ENCODE data around the gene EML1.

Gene EML1

DNA sequence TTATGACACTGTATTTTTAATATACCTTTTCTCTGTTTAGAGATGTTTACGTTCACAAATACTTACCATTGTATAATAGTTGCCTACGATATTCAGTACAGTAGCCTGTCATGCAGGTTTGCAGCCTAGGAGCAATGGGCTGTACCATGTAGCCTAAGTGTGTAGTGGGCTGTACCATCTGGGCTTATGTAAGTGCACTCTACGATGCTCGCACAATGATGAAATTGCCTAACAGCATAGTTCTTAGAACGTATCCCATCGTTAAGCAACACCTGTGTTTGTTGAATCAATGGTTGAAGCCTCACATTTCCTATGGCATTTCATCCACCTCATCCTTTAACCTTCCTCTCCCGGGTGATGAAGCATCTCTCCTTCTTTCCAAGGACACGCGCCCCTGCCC, 12.5 kb upstream of the EML1 start:
- peak; percentile 1 for DNase-seq

- peak; percentile 29 for DNase-seq
Observed at GRCh38 chr14:99781091-99781490, 12.1 kb upstream of the EML1 start.

GRCh38 chr14:99781853-99782610, 11.2 kb upstream of the EML1 start:
- peak; percentile 50 for DNase-seq

DNA sequence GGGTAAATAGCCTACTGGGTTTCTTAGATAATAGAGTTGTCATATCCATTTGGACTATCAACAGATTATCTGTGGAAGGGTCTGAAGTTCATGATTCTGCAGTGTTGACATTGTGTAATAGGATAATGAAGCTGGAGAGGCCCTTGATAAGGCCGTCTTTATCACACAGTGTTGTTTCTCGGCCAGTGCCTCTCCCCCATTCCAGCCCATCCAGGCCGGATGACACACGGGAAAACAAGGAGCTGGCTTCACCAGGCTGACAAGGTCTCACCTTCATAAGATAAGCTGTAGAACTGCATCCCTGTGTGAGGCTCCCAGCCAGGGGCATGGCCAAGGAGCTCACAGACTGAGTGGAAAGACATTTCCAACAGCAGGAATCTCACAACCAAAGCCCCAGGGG, 8.7 kb upstream of the EML1 start:
- no peak for DNase-seq

GRCh38 chr14:99785426-99785825, 7.8 kb upstream of the EML1 start:
- no peak for DNase-seq

GRCh38 chr14:99786511-99786989, 6.7 kb upstream of the EML1 start:
- DNase-seq = no peak

DNA sequence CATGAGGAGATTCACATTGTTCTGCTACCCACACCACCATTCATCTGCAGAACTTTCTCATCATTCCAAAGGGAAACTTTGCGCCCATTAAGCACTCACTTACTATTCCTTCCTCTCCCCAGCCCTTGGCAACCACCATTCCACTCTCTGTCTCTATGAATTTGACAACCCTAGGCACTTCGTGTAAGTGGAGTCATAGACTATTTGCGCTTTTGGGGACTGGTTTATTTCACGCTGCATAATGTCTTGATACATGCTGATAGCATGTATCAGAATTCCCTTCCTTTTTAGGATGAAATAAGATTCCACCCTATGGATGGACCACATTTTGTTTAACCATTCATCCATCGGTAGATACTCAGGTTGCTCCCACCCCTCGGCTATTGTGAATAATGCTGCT, 4.5 kb upstream of the EML1 start:
- DNase-seq = no peak

GRCh38 chr14:99789581-99789980, 3.6 kb upstream of the EML1 start:
- DNase-seq = no peak

DNA sequence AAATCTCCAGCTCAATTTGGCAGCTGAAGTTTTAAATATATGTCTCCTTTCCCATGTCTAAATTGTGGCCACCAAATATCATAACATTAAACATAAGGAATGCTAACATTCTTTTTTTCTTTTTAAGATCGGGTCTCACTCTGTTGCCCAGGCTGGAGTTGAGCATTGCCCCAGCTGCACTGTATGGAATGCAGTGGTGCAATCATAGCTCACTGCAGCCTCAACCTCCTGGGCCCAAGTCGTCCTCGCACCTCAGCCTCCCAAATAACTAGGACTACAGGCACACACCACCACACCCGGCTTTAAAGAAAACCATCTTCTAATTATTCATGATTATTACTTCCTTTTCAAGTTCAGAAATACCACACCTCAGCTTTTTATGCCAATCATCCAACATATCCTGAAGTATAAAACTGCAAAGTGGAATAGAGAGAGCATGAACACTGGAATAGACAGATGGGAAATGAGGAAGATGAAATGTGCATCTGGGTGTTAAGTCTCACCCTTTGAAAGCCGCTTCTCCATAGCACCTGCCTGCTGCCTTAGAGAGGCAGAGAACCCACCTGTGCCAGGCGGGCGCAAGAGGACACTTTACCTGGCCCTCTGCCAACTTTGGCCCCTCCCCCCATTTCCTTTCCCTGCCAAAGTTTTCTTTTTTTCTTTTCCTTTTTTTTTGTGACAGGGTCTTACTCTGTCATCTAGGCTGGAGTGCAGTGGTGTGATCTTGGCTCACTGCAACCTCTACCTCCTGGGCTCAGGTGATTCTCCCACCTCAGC, 2.8 kb upstream of the EML1 start:
- DNase-seq = no peak

DNA sequence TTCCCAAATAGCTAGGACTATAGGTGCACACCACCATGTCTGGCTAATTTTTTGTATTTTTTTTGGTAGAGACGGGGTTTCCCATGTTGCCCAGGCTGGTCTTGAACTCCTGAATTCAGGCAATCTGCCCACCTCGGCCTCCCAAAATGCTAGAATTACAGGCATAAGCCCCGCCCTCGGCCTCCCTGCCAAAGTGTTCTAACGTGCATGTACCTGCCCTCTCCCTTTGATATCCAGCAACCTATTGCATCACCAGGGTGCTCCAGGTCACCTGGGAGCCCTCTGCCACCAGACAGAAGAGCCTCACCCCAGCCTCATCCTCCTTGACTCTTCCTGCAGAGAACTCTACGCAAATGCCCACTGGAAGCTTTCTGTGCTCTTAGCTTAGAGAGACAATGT, 2.2 kb upstream of the EML1 start:
- no peak for DNase-seq

GRCh38 chr14:99791476-99792209, 1.6 kb upstream of the EML1 start:
- DNase-seq = no peak

- no peak for DNase-seq
Observed at GRCh38 chr14:99792210-99792535, 1.0 kb upstream of the EML1 start.

- no peak for DNase-seq
Observed at GRCh38 chr14:99792551-99793212, 531 bp upstream of the EML1 start.

DNA sequence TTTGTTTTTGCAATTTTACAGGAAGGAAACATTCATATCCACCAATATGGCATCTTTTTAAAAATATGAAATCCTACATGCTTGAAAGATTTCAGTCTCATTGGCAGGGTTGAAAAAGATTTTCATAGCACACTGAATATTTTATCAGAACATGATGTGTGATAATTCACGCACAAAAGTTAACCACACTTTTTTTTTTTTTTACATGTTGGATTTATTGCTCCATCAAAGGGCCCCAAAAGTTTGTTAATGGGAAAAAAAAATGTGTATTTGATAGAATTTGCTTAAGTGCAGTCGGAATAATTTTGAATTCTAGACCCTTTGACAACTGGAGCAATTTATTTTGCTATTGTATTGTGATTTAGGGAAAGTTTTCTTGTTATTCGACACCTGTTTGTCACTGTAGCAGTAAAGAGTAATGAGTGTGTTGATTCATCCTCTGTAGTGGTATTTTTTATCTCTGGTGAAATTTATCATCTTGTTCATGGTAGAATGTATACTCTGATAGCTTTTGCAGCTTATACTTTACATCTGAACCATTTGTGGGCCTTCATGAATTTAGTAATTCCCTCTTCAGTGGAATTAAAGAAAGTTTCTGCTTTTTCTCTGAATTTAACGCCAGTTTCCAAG, 1.1 kb downstream of the EML1 start:
- DNase-seq = no peak

DNA sequence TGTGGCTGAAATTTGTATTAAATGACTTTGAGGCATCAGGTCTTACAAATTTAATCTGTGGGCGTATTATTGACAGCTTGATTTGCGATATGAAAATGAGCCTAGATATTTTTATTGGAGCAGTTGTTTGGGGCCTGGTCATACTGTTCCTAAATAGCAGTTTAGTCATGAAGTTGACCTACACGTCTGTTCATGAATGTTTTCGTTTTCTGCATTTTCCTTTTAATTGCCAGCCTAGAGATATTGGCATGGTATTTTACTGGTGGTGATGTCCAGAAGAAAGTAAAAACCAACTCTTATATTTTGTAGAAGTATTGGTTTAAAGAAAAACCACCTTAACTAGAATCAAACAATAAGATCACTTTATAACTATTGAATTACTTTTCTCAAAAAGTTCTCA, 1.8 kb downstream of the EML1 start:
- DNase-seq = no peak

GRCh38 chr14:99797231-99797630, 4.0 kb downstream of the EML1 start:
- no peak for DNase-seq

DNA sequence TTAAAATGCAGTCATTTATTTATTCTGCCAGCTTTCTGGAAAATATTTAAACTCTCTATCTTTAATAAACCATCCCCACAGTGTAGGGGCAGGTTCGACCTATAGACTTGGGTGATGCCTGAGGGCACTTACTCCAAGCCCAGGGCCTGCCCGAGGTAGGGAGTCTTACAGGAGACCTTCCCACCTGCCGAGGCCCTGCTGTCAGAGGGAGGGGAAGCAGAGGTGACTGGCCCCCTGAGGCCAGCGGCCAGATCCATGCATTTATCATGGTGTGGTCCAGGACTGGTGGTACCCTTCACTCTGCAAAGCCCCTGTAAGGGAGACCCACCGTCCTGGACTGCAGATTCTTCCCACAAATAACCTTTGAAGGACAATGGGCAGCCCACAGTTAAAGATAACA, 7.6 kb downstream of the EML1 start:
- DNase-seq = peak; percentile 7

DNA sequence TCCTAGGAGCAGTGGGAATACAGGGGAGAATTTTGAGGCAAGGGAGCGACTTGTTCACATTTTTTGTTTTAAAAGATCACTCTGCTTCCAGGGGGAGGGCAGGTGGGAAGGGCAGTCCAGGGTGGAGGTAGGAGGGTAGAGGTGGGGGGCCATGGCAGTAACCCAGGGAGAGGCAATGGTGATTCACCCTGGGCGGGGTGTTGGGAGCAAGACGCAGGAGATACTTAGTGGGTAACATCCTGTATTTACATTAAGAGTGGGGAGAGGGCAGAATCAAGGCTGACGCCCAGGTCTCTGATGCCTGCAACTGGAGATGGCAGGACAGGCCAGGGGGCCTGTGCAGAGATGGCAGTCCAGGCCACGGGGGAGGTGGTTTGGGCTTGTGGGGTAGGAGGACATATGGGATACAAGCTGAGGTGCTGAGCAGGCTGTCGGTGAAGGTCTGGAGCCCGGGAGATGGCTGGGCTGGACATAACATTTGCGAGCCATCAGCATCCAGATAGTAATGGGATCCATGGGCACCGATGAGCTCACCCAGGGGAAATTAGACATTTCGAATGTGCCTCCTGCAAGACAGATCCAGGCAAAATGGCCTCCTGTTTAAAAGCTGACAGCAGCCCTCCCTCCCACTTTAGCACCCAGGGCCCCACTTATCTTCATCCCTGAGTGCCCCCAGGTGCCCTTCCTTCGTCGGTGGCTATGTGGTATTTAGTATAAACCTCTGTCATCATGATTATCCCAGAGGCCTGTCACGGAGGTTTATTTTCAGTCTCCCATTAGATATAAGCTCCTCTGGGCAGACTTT, 9.3 kb downstream of the EML1 start:
- DNase-seq = no peak

- DNase-seq = no peak
Observed at GRCh38 chr14:99803106-99803775, 10.0 kb downstream of the EML1 start.

DNA sequence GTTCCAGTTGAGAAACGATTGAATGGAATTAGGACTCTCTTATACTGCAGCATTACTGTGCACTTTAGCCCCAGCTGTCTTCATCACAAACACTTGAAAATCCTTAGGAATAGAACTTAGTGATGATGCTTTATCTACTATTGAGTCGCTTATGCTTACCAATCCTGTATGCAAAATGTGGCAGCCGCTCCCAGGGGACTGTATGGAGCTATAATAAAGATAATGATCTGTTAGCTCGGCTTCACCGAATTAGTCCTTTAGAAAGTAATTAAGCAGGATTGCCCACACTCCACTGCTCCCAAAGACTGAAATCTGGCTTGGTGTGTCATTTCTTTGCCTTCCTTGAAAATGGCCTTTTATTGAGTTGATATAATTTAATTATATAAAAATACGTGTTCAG, 10.6 kb downstream of the EML1 start:
- no peak for DNase-seq

DNA sequence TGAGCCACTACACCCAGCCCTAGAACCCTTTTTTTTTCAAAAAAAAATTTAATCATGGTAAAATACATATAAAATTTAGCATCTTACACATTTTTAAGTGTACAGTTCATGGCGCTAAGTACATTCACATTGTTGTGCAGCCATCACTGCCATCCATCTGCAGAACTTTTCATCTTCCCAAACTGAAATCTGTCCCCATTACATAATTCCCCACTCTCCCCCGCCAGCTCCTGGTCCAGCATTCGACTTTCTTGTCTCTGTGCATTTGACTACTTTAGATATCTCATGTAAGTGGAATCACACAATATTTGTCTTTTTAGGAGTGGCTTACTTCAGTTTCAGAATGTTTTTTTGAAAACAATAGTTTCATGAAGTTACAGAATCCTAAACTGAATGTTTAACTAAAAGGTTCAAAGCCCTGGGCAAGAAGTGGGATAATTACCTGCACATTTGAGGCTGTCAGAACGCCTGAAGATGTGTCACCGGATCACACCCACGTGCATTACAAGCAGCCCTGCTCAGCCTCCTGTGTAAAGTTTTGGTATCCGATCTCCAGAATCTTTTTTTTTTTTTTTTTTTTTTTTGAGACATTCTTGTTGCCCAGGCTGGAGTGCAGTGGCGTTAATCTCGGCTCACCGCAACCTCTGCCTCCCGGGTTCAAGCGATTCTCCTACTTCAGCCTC, 12.7 kb downstream of the EML1 start:
- DNase-seq = no peak

All from islet precursor cell (in vitro differentiated cells).